Activated CD8-positive, alpha-beta memory T cell treated with anti-CD3 and anti-CD28 coated beads, Interleukin-2, amount 10 ng/mL, durations not matched to agents 7 days and 5 days (primary cell): ENCODE results near the gene EIF4E1B. TPM values are rescaled to one million over a fixed set of nuclear protein-coding genes. Genes with fewer than 3 reads are reported as not detected.
A peak's percentile ranks its signal among the peaks of the same experiment; 100 is the strongest.

ENCODE experiments used
- ATAC-seq: fragments of 150-1000 bp; cut with Tn5 transposase; one replicate; pipeline ENCODE4 v1.10.0; 2021; ENCODE audit warnings: moderate library complexity
- CTCF ChIA-PET: fragments of 350-600 bp; sonication (Branson Sonifier 250); formaldehyde crosslinking; loops from one replicate; lab custom pipeline; 2021; ENCODE audit warnings: antibody characterized with exemption; lab: Charles Lee
- DNase-seq: peaks from one replicate; pipeline ENCODE4 v3.0.0-alpha.2; 2020
- H3K27ac Mint-ChIP-seq: one replicate; pipeline ENCODE4 v1.8.0; 2021; ENCODE audit warnings: mild to moderate bottlenecking, mixed read lengths
- H3K27me3 Mint-ChIP-seq: one replicate; pipeline ENCODE4 v1.8.0; 2021; ENCODE audit warnings: mixed read lengths
- H3K36me3 Mint-ChIP-seq: one replicate; pipeline ENCODE4 v1.8.0; 2021; ENCODE audit warnings: mild to moderate bottlenecking, mixed read lengths
- H3K4me1 Mint-ChIP-seq: one replicate; pipeline ENCODE4 v1.8.0; 2021; ENCODE audit warnings: mixed read lengths
- H3K4me3 Mint-ChIP-seq: one replicate; pipeline ENCODE4 v1.8.0; 2021; ENCODE audit warnings: mild to moderate bottlenecking, moderate library complexity, mixed read lengths
- H3K9me3 Mint-ChIP-seq: one replicate; pipeline ENCODE4 v1.8.0; 2022; ENCODE audit warnings: low read depth, mixed read lengths
- total RNA-seq, 2 experiments: library from RNA; stranded (reverse); gene quantifications; one replicate each; pipeline ENCODE4 v1.2.3, GENCODE V29; 2021

Gene EIF4E1B
- total RNA-seq, 2 experiments from 2014 or later = not detected

DNA sequence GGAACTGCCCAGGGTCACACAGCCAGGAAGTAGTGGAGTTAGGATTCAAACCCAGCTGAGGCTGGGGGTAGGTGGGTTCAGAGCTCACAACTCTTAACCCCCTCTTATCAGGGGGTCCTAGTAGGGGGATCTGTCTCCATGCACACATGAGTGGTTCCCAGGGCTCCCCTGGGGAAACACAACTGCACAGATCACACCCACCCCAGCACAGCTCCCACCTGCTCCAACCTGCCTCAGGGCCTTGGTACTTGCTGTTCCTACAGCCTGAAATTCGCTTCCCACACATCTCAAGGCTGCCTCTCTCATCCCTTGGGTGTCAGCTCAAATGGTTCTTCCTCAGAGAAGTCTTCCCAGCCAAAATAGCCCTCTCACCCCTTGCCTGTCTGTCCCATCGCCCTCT lies 5.0 kb upstream of the EIF4E1B start:
- H3K4me1 Mint-ChIP-seq = peaks cover 11% of the 10 kb centered on the region
- H3K36me3 Mint-ChIP-seq = no peaks in the 10 kb centered on the region
- peaks cover 65% of the 10 kb centered on the region for H3K27me3 Mint-ChIP-seq
- no peak overlapping the region for H3K27ac Mint-ChIP-seq
- no peak for ATAC-seq
- DNase-seq = no peak
- H3K4me3 Mint-ChIP-seq = no peak overlapping the region
- CTCF ChIA-PET = interaction anchor here (1.0 kb wide), 1 partner anchor 28 kb away, joined by 3 read pairs; no protein-coding TSS in a partner anchor
- no peaks in the 10 kb centered on the region for H3K9me3 Mint-ChIP-seq

DNA sequence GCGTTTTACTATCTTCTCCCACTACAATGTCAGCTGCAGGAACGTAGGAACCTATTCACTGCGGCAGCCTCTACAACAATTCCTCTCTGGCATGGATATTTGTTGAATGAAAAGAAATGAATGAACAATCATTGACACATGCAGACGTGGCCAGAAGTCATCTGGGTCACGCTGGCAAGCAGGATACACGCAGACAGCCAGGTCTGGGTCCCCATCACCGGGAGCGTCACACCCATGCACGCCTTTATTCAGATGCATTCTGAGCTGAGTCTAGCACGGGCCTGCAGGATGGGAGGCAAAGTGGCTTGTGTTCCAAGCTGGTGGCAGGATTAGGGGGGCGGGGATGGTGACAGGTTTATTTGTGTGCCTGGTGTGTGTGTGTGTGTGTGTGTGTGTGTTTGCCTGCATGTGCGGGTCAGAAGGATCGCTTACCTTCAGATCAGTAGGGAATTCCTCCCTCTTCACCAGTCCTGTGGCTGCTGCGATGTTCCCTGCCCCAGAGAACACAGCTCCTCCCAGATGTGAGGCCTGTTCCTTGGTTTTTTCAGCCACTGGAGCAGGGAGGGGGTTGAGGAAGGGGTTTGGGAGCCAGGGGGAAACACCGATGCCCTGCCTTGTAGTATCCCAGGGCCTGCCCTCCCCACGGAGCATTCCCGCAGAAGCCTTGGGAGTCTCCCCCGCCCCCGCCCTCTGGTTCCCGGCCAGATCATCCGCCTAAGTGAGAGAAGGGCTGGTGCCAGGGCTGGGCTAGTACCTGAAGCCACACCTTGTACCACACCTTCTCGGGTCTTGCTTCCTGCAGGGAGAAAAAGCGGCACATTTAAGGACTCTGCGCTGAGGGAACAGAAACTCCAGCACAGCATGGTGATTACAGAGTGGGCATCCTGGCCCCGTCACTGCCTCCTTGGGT lies 4.3 kb upstream of the EIF4E1B start:
- DNase-seq (no peak), ATAC-seq (no peak)
- H3K27me3 Mint-ChIP-seq = peaks cover 65% of the 10 kb centered on the region
- no peaks in the 10 kb centered on the region for H3K9me3 Mint-ChIP-seq
- CTCF ChIA-PET = no interaction called here
- H3K4me3 Mint-ChIP-seq = no peak overlapping the region
- peaks cover 14% of the 10 kb centered on the region for H3K4me1 Mint-ChIP-seq
- no peak overlapping the region for H3K27ac Mint-ChIP-seq
- no peaks in the 10 kb centered on the region for H3K36me3 Mint-ChIP-seq

DNA sequence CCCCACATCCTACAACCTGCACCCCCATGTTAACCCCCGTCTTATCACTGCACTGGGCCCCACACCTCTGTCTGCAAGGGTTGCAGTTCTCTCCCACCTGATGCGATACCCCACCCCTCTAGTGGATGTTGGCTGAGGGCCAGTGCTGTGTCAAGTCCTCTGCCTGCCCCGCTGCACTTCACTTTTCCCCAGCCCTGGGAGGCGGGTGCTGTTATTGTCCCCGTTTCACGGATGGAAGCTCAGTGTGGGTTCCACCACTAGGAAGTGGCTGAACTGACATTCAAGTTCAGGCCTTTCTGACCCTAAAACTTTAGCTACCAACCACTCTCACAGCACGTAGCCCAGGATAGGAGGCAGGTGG lies 3.6 kb upstream of the EIF4E1B start:
- peaks cover 14% of the 10 kb centered on the region for H3K4me1 Mint-ChIP-seq
- H3K9me3 Mint-ChIP-seq = no peaks in the 10 kb centered on the region
- no peak for ATAC-seq
- CTCF ChIA-PET = no interaction called here
- no peaks in the 10 kb centered on the region for H3K36me3 Mint-ChIP-seq
- peaks cover 65% of the 10 kb centered on the region for H3K27me3 Mint-ChIP-seq
- no peak for DNase-seq
- no peak overlapping the region for H3K27ac Mint-ChIP-seq
- no peak overlapping the region for H3K4me3 Mint-ChIP-seq

DNA sequence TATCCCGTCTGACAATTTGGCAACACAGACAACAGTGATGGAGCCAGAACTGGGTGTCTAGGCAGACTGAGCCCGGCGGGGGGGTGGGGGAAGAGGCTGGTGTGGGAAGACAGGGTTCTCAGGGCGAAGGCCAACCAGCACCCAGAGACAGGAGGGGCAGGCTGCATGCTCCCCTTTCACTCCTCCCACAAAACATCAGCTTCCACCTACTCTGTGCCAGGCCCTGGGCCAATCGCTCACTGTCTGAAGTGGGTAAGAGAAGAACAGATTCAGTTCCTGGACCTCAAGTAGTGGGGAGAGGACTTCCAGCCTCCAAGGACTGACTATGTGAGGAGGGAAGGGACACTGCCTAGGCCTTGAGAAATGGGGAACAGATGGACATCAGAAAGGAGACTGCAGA lies 2.9 kb upstream of the EIF4E1B start:
- H3K27ac Mint-ChIP-seq = no peak overlapping the region
- CTCF ChIA-PET = no interaction called here

DNA sequence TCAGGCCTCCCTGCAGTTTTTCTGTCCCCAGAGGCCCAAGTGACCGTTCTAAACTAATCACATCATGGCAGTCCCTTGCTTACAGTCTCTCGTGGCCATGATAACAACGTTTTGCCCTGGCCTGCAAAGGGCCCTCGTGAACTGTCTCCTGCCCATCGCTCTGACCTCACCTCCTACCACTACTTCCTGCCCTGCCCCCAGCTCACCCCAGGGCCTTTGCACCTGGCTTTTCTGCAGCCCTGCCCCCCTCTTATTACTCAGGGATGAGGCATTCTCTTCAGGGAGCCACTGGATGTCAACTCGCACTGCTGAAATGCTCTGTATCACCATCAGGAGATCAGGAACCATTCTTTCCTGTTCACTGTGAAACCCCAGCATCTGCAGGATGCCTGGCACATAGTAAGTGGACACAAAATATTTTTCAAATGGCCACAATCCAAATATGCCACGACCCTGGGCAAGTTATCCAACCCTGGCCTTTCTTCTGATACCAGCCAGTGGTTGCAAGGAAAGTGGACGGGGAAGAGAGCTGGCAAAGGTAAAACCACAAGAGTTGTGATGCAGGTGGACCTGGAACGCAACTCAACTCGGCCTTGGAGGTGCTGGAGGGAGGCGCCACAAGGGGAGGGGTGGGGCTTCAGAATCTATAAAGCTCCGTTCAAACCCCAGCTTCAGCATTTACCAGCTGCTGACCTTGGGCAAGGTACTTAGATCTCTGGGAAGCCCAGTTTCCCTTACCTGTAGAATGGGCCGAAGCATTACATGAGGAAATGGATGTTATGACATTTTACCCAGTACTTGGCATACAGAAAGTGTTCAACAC lies 1.9 kb upstream of the EIF4E1B start:
- ATAC-seq (no peak), DNase-seq (no peak)
- Mint-ChIP-seq H3K27me3 (peaks cover 71% of the 10 kb centered on the region), H3K9me3 (no peaks in the 10 kb centered on the region), H3K36me3 (no peaks in the 10 kb centered on the region), H3K4me1 (peaks cover 14% of the 10 kb centered on the region), H3K4me3 (no peak overlapping the region), H3K27ac (no peak overlapping the region)
- CTCF ChIA-PET = interaction anchor here (1.8 kb wide), 1 partner anchor 212 kb away, joined by 5 read pairs; the partner anchor contains the start of gene CLTB

More for the DNA sequence above, 2.9 kb upstream of the EIF4E1B start:
- Mint-ChIP-seq H3K4me3 (no peak overlapping the region), H3K27me3 (peaks cover 68% of the 10 kb centered on the region), H3K4me1 (peaks cover 14% of the 10 kb centered on the region), H3K36me3 (no peaks in the 10 kb centered on the region), H3K9me3 (no peaks in the 10 kb centered on the region)
- ATAC-seq (no peak), DNase-seq (no peak)

DNA sequence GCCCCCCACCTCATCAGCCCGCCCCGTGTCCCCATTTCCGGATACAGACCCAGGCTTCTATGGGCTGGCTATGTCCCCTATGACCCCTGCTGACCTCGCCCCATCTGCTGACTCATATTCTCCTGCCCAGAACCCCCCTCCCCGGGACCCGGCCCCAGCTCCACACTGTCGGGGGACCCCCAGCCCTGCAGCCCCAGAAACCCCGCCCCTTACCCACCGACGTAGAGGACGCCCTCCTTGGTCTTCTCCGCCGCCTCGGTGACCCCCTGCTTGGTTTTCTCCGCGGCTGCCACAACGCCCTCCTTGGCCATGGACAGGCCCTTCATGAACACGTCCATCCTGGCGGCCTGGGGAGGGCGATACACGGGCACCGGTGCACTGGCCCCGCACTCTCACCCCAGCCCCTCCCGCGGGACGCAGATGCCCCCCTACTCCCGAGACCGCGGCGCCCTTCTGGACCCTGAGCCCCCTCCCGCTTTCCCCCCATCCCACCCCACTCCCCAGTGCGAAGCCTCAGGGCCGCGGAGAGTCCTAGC lies 1.1 kb upstream of the EIF4E1B start:
- no peak overlapping the region for H3K4me3 Mint-ChIP-seq
- CTCF ChIA-PET = interaction anchor here (0.6 to 1.9 kb wide), 3 partner anchors 31 to 213 kb away, joined by 3 to 8 read pairs (median 5); partner anchors contain the start of gene CLTB
- peaks cover 16% of the 10 kb centered on the region for H3K4me1 Mint-ChIP-seq
- no peak for DNase-seq
- no peak overlapping the region for H3K27ac Mint-ChIP-seq
- no peak for ATAC-seq
- H3K36me3 Mint-ChIP-seq = no peaks in the 10 kb centered on the region
- peaks cover 71% of the 10 kb centered on the region for H3K27me3 Mint-ChIP-seq
- no peaks in the 10 kb centered on the region for H3K9me3 Mint-ChIP-seq

DNA sequence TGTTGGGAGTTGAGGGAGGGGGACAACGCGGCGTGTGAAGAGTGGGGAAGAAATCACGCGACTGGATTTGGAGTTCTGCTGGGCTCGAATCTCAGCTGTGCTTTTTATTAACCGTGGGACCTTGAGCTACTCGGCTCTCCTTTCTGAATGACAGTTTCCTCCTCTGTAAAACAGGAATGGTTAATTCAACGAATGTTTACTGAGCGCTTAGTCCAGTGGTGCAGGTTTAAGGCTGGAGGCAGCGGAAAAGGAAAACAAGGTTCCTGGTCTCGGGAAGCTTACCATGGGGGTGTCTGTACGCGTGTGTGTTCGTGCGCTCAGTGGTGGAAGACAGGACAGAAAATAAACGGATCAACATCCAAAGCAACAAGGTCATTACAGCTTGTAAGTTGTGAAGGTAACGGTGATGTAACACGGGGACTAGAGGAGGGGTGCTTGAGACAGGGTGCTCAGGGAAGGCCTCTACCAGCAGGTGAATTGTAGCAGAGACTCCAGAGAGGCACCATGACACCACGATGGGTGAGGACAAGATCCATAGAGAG lies 277 bp downstream of the EIF4E1B start:
- no peak for DNase-seq
- no peak for ATAC-seq
- Mint-ChIP-seq H3K4me3 (peak overlapping the region; percentile 22), H3K27ac (no peak overlapping the region), H3K4me1 (peaks cover 16% of the 10 kb centered on the region), H3K9me3 (no peaks in the 10 kb centered on the region), H3K36me3 (no peaks in the 10 kb centered on the region), H3K27me3 (peaks cover 76% of the 10 kb centered on the region)
- CTCF ChIA-PET = interaction anchor here (0.9 to 1.9 kb wide), 3 partner anchors 13 to 58 kb away, joined by 3 to 8 read pairs (median 6); no protein-coding TSS in a partner anchor

DNA sequence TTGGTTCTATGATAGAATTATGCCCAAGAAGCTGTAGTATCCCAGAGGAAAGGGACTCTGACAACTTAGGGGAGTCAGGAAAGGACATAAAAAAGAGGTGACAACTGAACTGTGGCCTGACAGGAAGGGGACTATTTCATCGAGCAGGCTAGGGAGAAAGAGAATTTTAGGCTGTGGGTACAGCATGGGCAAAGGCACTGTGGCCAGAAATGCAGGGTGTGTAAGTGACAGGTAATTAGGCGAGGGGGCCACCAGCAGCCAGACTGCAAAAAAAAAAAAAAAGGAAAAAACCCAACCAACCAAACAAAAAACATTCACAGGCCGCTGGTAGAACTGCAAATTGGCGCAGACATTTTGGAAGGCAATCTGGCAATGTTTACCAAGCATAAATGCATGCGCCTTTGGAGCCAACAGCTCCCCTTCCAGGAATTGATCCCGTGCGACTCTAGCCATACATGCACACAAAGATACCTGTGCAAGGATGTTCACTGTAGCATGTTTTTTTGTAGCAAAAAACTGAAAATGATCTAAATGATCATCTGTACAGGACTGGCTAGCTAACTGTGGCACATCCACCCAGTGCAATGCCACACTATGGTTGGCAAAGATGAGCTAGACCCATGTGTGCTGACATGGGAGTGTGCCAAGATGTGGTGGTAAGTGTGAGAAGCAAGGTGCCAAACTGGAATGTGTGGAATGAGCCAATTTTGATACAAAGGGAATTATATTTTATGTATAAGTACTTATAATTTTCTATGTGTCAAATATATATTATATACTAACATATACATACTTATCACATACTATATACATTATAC lies 1.1 kb downstream of the EIF4E1B start:
- ATAC-seq (no peak), DNase-seq (no peak)
- Mint-ChIP-seq H3K27me3 (peaks cover 79% of the 10 kb centered on the region), H3K36me3 (no peaks in the 10 kb centered on the region), H3K4me1 (peaks cover 16% of the 10 kb centered on the region), H3K4me3 (no peak overlapping the region), H3K9me3 (no peaks in the 10 kb centered on the region), H3K27ac (no peak overlapping the region)
- CTCF ChIA-PET = interaction anchor here (1.9 kb wide), 1 partner anchor 29 kb away, joined by 8 read pairs; no protein-coding TSS in a partner anchor

DNA sequence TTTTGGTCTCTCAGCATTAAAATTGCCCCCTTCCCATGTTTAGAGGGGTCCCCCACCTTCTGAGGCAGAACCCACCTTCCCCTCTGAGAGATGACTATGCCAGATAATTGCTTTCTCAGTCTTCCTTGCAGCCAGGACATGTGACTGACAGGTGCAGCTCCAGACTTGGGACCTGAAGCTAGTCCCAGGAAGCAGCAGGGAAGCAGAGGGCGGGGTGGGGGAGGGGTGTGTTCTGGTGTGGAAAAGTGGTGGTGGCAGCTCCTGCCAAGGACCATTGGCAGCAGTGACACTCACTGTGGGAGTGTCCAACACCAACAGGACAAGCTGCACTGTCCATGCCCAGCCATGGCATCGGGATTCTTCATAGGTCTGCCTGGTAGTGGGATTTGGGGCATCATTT lies 2.3 kb downstream of the EIF4E1B start:
- Mint-ChIP-seq H3K4me1 (peaks cover 16% of the 10 kb centered on the region), H3K27me3 (peaks cover 84% of the 10 kb centered on the region), H3K4me3 (no peak overlapping the region), H3K9me3 (no peaks in the 10 kb centered on the region), H3K36me3 (no peaks in the 10 kb centered on the region), H3K27ac (no peak overlapping the region)
- DNase-seq (no peak), ATAC-seq (no peak)
- CTCF ChIA-PET = interaction anchor here (2.2 kb wide), 1 partner anchor 25 kb away, joined by 5 read pairs; no protein-coding TSS in a partner anchor

DNA sequence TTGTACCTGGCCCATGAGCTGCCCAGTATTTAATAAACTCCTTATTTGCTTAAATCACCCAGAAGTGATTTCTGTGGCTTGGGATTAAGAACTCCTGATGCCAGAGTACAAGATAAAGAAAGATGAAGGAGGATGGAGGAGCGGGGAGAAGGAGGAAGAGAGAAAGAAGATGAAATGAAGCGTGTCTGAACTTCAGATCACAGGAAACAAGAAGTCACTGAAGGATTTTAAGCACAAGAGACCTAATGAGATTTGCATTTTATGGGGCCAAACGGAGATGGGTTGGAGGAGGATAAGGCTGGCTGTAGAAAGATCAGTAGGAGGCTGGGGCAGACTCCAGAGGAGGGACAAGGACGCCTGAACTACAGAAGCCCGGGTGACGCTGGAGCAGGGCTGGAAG lies 3.1 kb downstream of the EIF4E1B start:
- H3K36me3 Mint-ChIP-seq = no peaks in the 10 kb centered on the region
- no peaks in the 10 kb centered on the region for H3K9me3 Mint-ChIP-seq
- H3K27me3 Mint-ChIP-seq = peaks cover 77% of the 10 kb centered on the region
- no peak for ATAC-seq
- H3K27ac Mint-ChIP-seq = no peak overlapping the region
- no peak for DNase-seq
- peaks cover 11% of the 10 kb centered on the region for H3K4me1 Mint-ChIP-seq
- CTCF ChIA-PET = interaction anchor here (2.2 kb wide), 1 partner anchor 24 kb away, joined by 5 read pairs; no protein-coding TSS in a partner anchor
- H3K4me3 Mint-ChIP-seq = no peak overlapping the region

- DNase-seq (no peak), ATAC-seq (no peak)
- CTCF ChIA-PET = no interaction called here
- peaks cover 2% of the 10 kb centered on the region for H3K4me1 Mint-ChIP-seq
- no peaks in the 10 kb centered on the region for H3K9me3 Mint-ChIP-seq
- no peaks in the 10 kb centered on the region for H3K36me3 Mint-ChIP-seq
- H3K4me3 Mint-ChIP-seq = no peak overlapping the region
- peaks cover 53% of the 10 kb centered on the region for H3K27me3 Mint-ChIP-seq
- H3K27ac Mint-ChIP-seq = no peak overlapping the region
Observed at GRCh38 chr5:176636426-176636825, 6.0 kb downstream of the EIF4E1B start.

- H3K36me3 Mint-ChIP-seq = no peaks in the 10 kb centered on the region
- no peak for DNase-seq
- CTCF ChIA-PET = no interaction called here
- peaks cover 2% of the 10 kb centered on the region for H3K4me1 Mint-ChIP-seq
- no peaks in the 10 kb centered on the region for H3K9me3 Mint-ChIP-seq
- H3K27ac Mint-ChIP-seq = no peak overlapping the region
- no peak for ATAC-seq
- H3K4me3 Mint-ChIP-seq = no peak overlapping the region
- H3K27me3 Mint-ChIP-seq = peaks cover 43% of the 10 kb centered on the region
Observed at GRCh38 chr5:176637556-176637955, 7.1 kb downstream of the EIF4E1B start.
